GM20000 (cell line): ENCODE results near the gene NCKAP5.

Source experiments
- DNase-seq: peaks from one replicate; pipeline ENCODE4 v3.0.0; 2012; ENCODE audit warnings: low spot score
- TF ChIP-seq, protein P1 (sequence below): IDR thresholded peaks from 2 replicates; pipeline ENCODE4 v1.5.1; 2012; ENCODE audit warnings: mild to moderate bottlenecking, control low read depth; ENCODE audit errors: extremely low read depth, missing control alignments

NCKAP5 gene

GRCh38 chr2:132642415-132642814, 925.8 kb downstream of the NCKAP5 start:
- no peak for DNase-seq
- TF ChIP-seq, protein P1, sequence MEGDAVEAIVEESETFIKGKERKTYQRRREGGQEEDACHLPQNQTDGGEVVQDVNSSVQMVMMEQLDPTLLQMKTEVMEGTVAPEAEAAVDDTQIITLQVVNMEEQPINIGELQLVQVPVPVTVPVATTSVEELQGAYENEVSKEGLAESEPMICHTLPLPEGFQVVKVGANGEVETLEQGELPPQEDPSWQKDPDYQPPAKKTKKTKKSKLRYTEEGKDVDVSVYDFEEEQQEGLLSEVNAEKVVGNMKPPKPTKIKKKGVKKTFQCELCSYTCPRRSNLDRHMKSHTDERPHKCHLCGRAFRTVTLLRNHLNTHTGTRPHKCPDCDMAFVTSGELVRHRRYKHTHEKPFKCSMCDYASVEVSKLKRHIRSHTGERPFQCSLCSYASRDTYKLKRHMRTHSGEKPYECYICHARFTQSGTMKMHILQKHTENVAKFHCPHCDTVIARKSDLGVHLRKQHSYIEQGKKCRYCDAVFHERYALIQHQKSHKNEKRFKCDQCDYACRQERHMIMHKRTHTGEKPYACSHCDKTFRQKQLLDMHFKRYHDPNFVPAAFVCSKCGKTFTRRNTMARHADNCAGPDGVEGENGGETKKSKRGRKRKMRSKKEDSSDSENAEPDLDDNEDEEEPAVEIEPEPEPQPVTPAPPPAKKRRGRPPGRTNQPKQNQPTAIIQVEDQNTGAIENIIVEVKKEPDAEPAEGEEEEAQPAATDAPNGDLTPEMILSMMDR: no peak

DNA sequence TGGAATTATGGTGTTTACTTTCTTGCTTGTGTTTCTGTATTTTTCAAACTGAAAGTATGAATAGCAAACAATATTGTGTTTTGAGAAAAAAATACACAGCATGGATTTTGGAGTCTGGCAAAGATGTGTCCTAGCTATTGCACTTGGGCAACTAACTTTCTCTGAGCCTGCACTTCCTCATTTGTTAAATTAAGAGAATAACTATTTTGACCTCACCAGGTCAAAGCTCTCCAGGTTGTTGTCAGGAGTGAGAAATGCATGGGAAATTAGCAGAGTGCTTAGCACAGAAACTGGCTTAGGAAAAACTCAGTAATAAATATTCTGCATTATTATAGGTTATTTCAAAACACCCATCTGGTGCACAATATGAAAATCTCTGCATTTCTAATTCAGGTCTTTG, 926.4 kb downstream of the NCKAP5 start:
- DNase-seq: no peak
- TF ChIP-seq, protein P1: no peak

GRCh38 chr2:132640116-132640515, 928.1 kb downstream of the NCKAP5 start:
- DNase-seq: no peak
- TF ChIP-seq, protein P1: no peak

- TF ChIP-seq, protein P1: no peak
- DNase-seq: no peak
These were observed 929.8 kb downstream of the NCKAP5 start for GRCh38 chr2:132638313-132639040.

DNA sequence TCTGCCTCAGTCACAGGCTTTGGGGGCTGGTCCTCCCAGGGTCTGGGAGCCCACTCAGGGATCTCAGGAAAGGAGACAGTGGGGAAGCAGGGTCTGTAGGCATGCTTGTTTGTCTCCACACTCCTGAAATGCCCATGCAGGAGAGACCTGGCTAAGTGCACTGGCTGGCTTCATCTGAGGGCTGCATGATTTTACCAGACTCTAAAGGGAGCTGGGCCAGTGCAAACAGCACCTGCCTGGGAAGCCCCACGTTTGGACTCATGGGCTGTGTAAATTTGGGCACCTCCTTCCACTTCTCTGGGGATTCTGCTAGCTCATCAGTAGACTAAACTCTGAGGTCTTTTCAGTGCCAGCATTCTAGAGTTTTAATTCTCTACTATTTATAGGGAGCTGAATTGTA, 931.9 kb downstream of the NCKAP5 start:
- TF ChIP-seq, protein P1: no peak
- DNase-seq: no peak

GRCh38 chr2:132633635-132634034, 934.6 kb downstream of the NCKAP5 start:
- TF ChIP-seq, protein P1: no peak
- DNase-seq: no peak

GRCh38 chr2:132632000-132632649, 936.1 kb downstream of the NCKAP5 start:
- TF ChIP-seq, protein P1: no peak
- DNase-seq: no peak
